GM21825 (cell line): ENCODE results near the gene CDC45.
A peak's percentile ranks its signal among the peaks of the same experiment; 100 is the strongest.

Experiments
- ATAC-seq: cut with Tn5 transposase; IDR thresholded peaks from one replicate; pipeline ENCODE4 v1.9.1; 2021; ENCODE audit warnings: mild to moderate bottlenecking, moderate library complexity; ENCODE audit not compliant: unreplicated experiment

Gene CDC45

DNA sequence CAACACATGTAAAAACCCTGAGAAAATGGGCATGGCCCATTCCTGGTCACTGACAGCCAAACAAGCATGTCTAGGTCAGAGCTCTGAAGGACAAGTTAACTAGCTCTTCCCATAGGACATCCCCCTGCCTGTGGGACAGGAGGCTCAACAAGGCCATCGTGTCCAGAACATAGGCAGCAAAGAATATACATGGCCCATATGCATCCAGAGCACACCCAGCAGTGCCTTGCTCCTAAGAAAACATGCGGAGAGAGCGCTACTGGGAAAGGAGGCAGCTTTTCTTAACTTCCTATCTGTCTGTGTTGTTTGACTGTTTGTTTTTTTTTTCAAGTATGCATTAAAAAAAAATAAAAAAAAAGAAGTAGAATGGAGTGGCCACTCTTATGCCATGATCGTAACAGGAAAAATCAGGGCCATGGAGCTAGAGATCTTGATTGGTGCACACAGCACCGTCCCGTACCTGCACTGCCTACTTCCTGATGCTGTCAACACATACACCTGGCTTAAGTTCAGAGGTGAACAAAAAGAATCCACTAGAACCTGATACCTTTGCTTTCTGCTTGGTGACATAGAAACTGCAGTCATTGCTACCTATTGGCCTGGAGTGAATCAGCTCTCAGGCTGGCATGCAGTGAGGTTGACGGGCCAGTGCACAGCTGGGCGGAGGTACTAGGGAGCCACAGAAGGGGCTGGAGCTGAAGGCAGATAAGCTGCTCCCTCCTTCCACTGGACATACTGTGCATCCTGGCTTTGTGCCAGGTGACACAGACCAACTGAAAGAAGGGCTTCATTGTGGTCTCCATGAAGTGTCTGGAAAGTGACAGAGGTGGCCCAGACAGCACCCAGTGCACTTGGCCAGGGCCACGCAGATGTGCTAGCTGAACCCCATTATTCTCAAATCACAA is 12.6 kb upstream of the CDC45 start:
- ATAC-seq, result no peak

DNA sequence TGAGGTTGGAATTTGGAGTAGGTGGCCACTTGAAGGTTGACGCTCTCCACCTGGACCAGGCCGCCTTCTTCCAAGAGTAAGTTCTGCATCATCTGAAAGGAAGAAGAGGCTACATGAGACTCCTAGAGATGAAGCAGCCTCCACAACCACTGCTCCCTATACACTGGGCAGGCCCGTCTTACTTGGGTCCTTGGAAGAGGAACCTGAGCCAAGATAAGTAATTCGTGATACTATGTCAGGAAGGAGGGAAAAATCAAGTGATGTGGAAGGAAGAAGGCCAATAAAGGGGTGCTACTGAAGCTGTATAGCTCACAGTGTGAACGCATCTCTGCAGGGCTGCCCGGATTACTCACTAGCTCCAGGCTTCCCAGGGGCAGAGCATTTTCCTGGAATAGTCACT is 11.8 kb upstream of the CDC45 start:
- ATAC-seq, result no peak

DNA sequence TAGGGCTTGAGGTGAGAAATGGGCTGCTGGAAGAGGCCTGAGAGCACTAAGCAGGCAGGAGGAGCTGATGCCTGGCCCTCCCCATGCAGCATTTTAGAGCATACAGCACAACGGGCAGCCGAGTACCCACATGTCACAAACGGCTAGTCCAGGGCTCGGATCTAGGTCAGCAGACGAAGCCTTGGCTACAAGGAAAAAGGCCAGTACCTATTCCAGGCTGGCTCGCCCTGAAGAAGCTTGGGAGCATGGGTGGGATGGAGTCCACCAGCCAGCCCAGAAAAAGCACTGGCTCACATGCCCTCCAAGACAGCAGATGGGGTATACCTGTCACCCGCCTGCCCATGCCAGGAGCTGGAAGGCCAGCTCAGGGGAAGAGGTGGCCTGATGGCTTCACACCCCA is 10.3 kb upstream of the CDC45 start:
- no peak for ATAC-seq

DNA sequence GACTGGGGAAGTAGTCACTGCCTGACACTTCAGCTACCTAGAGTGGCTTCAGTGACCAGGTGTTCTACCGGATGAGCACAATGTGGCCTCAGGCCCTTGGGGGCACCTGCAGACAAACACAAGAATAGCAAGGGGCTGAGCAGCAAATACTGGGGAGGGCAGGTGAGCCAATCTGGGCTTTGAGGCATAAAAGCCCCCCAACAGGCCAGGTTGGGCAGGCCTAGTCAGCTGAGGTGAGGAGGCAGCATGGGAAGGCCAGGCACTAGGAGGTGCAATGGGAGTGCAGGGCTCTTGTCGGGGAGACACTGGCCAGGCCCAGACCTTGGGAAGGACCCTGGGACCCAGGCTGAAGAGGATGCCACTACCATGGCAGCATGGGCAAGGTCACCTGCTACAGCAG is 9.7 kb upstream of the CDC45 start:
- ATAC-seq, result no peak

DNA sequence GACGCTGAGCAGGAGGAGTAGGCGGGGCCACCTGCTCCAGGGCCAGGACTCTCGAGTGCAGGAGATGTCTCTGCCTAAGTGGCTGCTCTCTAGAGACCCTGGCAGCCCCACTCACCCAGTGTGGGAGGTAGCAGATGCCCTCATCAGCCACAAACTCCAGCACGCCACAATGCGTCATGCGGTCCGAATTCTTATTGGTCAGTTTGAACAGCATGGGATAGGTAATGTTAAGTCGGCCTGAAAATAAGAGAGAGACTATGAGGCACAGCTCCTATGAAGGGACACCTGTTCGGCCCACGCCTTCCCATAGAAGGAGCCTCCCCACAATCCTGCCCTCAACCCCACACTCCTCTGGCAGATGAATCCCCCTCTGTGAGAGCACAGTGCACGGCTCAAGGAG is 8.1 kb upstream of the CDC45 start:
- no peak for ATAC-seq

GRCh38 chr22:19472233-19472632 is 7.5 kb upstream of the CDC45 start:
- ATAC-seq, result no peak

DNA sequence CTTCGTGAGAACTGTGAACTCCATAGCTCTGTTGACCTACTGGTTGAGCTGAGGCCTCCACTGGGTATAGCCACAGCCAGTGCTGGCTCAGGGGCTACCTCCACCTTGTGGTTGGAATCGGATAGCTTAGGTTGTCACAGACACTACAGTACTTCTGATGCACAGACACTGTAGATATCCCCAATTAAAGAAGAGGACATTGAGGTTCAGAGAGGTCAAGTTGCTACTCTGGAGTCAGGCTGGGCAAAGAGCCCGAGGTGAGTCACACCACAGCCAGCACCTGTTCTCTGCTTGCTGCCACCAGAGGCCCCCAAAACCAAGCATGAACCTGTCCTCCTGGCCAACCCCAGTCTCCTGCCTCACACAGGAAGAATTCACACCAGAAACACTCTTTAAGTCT is 6.1 kb upstream of the CDC45 start:
- ATAC-seq, result no peak

GRCh38 chr22:19476023-19476422 is 3.7 kb upstream of the CDC45 start:
- ATAC-seq, result no peak

GRCh38 chr22:19477321-19478044 is 2.2 kb upstream of the CDC45 start:
- ATAC-seq, result no peak

GRCh38 chr22:19478045-19478900 is 1.4 kb upstream of the CDC45 start:
- no peak for ATAC-seq

GRCh38 chr22:19478901-19479354 is 792 bp upstream of the CDC45 start, which contains the start of gene UFD1:
UFD1 (minus strand) TSS chr22:19479193; CDS start chr22:19479085, 108 bp downstream.
- peak; percentile 49 for ATAC-seq

DNA sequence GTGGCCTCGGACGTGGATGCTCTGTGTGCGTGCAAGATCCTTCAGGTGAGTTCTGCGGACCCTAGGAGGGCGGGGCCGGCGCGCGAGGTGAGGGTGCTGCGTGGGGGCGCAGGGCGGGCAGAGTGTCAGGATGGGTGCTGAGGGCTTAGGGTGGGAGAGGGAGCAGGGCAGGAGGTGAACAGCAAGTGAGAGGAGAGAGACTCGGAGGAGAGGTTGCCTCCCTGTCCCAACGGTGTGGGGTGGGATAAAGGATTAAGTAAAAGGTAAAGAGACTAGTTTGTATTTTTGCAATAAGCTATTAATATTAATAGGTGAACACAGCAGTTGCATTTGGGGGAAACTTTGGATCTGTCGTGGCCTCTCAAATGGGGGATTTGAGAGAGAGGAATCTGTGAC is 451 bp downstream of the CDC45 start:
- ATAC-seq, result no peak

GRCh38 chr22:19480789-19481188 is 1.1 kb downstream of the CDC45 start:
- ATAC-seq, result no peak

- ATAC-seq, result no peak
These were observed 2.6 kb downstream of the CDC45 start for GRCh38 chr22:19482297-19482696.

DNA sequence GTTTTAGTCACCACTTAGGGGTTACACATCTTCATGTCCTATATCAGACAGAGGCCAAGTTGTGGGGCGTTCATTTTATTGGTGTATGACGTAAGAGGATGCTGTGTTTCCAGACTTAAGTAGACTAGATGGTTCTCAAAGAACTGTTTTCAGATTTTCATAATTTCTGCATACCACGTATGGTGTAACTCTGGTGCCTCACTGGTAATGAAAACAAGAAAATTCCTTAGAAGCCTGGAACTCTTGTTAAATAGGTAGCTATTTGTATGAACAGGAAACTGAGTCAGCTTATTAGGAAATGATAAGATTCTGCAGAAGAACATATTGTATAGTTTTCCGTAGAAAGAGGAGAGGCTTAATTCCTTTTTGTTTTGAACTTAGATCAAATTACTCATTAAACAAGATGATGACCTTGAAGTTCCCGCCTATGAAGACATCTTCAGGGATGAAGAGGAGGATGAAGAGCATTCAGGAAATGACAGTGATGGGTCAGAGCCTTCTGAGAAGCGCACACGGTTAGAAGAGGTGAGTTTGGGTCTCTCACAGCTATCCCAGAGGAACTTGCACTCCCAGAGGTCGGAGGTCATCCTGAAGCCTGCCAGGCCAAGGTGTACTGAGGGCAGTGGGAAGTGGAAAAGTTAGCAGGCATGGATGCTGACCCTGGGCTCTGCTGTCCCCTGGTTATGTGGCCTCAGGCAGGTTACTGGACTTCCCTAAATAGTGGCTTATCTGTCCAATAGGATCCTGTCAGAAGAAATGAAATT is 3.9 kb downstream of the CDC45 start:
- no peak for ATAC-seq

DNA sequence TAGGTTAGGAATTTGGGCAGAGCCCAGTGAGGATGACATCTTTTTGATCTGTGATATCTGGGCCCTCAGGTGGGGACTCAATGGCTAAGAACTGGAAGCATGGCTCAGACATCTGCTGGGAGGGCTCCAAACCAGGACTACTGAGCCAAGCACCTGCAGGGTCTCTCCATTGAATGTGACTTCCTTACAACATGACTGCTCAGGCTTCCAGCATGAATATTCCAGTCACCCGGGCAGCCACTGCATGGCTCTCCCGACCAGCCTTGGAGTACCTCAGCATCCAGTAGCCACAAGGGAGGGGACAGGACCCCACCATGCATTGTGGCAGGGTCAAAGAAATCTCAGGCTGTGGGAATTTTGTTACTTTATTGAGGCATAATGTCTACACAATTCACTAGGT is 8.6 kb downstream of the CDC45 start:
- ATAC-seq, result no peak

GRCh38 chr22:19488884-19489843 is 9.4 kb downstream of the CDC45 start:
- no peak for ATAC-seq

GRCh38 chr22:19490628-19491230 is 11.0 kb downstream of the CDC45 start:
- ATAC-seq, result no peak
